HEK293 (cell line): ENCODE measurements around the gene RNF19B.
"Not testable (repeated sequence)": the region's sequence is repeated elsewhere in the genome, so short reads cannot be mapped to it uniquely, and the experiment has no call there.

Source experiments
- KLF10 ChIP-seq: fragments of 450-650 bp; IDR thresholded peaks from 2 replicates; pipeline ENCODE4 v1.5.1; 2018; ENCODE audit warnings: missing biosample characterization, mild to moderate bottlenecking, missing genetic modification characterization
- MZF1 ChIP-seq: fragments of 450-650 bp; formaldehyde crosslinking; IDR thresholded peaks from 2 replicates; pipeline ENCODE4 v1.5.1; 2017; ENCODE audit warnings: missing biosample characterization, missing genetic modification characterization, borderline replicate concordance
- TCF7L2 ChIP-seq: IDR thresholded peaks from 2 replicates; pipeline ENCODE4 v1.6.1; 2011; ENCODE audit warnings: low read depth, mild to moderate bottlenecking, inconsistent platforms, low read length, moderate library complexity, borderline replicate concordance
- ZEB2 ChIP-seq: fragments of 450-650 bp; formaldehyde crosslinking; IDR thresholded peaks from 2 replicates; pipeline ENCODE4 v1.5.1; 2016; ENCODE audit warnings: missing biosample characterization, missing genetic modification characterization
- ZNF140 ChIP-seq: fragments of 450-650 bp; formaldehyde crosslinking; IDR thresholded peaks from 2 replicates; pipeline ENCODE4 v1.5.1; 2016; ENCODE audit warnings: missing biosample characterization, missing genetic modification characterization
- ZNF175 ChIP-seq: fragments of 450-650 bp; formaldehyde crosslinking; IDR thresholded peaks from 2 replicates; pipeline ENCODE4 v1.5.1; 2016; ENCODE audit warnings: missing biosample characterization, missing genetic modification characterization
- ZNF184 ChIP-seq: fragments of 450-650 bp; IDR thresholded peaks from 2 replicates; pipeline ENCODE4 v1.5.1; 2018; ENCODE audit warnings: missing biosample characterization, mild to moderate bottlenecking, missing genetic modification characterization
- ZNF211 ChIP-seq: fragments of 450-650 bp; formaldehyde crosslinking; IDR thresholded peaks from 2 replicates; pipeline ENCODE4 v1.5.1; 2016; ENCODE audit warnings: low read depth, missing biosample characterization, missing genetic modification characterization
- ZNF274 ChIP-seq, 2 experiments: fragments of 200-500 bp in 1 of 2; fragments of 450-650 bp in 1 of 2; sonication (Bioruptor generic) in 1 of 2; formaldehyde crosslinking in 1 of 2; IDR thresholded peaks; 2 replicates each; pipeline versions ENCODE4 v1.5.1 to v1.6.1; 2014 to 2016; ENCODE audit warnings: borderline replicate concordance in 1 of 2, inconsistent platforms in 1 of 2, low read length in 1 of 2, missing biosample characterization in 1 of 2, missing genetic modification characterization in 1 of 2
- TF ChIP-seq, protein P1 (sequence below): fragments of 450-650 bp; formaldehyde crosslinking; IDR thresholded peaks from 2 replicates; pipeline ENCODE4 v1.5.1; 2016; ENCODE audit warnings: missing biosample characterization, missing genetic modification characterization
- TF ChIP-seq, protein P2 (sequence below): fragments of 450-650 bp; formaldehyde crosslinking; IDR thresholded peaks from 2 replicates; pipeline ENCODE4 v1.5.1; 2016; ENCODE audit warnings: missing biosample characterization, missing genetic modification characterization
- TF ChIP-seq, protein P3 (sequence below): fragments of 450-650 bp; formaldehyde crosslinking; IDR thresholded peaks from 2 replicates; pipeline ENCODE4 v1.5.1; 2016; ENCODE audit warnings: missing biosample characterization, missing genetic modification characterization

DNA sequence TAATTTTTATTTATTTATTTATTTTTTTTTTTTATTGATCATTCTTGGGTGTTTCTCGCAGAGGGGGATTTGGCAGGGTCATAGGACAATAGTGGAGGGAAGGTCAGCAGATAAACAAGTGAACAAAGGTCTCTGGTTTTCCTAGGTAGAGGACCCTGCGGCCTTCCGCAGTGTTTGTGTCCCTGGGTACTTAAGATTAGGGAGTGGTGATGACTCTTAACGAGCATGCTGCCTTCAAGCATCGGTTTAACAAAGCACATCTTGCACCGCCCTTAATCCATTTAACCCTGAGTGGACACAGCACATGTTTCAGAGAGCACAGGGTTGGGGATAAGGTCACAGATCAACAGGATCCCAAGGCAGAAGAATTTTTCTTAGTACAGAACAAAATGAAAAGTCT lies 8.8 kb upstream of the RNF19B start:
- TF ChIP-seq ZNF211 (tag by site-specific recombination); ZNF140 (tag by site-specific recombination); TCF7L2; KLF10; ZNF175 (tag by site-specific recombination); ZNF184 (tag by site-specific recombination); MZF1; ZNF274 (IDR thresholded peaks at IDR 0.05; ENCODE audit: low read length); ZNF274 (tag by site-specific recombination; IDR thresholded peaks at IDR 0.05; ENCODE audit: borderline replicate concordance); ZEB2 (tag by site-specific recombination): not testable (repeated sequence)
- TF ChIP-seq, protein P1, sequence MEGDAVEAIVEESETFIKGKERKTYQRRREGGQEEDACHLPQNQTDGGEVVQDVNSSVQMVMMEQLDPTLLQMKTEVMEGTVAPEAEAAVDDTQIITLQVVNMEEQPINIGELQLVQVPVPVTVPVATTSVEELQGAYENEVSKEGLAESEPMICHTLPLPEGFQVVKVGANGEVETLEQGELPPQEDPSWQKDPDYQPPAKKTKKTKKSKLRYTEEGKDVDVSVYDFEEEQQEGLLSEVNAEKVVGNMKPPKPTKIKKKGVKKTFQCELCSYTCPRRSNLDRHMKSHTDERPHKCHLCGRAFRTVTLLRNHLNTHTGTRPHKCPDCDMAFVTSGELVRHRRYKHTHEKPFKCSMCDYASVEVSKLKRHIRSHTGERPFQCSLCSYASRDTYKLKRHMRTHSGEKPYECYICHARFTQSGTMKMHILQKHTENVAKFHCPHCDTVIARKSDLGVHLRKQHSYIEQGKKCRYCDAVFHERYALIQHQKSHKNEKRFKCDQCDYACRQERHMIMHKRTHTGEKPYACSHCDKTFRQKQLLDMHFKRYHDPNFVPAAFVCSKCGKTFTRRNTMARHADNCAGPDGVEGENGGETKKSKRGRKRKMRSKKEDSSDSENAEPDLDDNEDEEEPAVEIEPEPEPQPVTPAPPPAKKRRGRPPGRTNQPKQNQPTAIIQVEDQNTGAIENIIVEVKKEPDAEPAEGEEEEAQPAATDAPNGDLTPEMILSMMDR (tag by site-specific recombination), result not testable (repeated sequence)
- TF ChIP-seq, protein P2, sequence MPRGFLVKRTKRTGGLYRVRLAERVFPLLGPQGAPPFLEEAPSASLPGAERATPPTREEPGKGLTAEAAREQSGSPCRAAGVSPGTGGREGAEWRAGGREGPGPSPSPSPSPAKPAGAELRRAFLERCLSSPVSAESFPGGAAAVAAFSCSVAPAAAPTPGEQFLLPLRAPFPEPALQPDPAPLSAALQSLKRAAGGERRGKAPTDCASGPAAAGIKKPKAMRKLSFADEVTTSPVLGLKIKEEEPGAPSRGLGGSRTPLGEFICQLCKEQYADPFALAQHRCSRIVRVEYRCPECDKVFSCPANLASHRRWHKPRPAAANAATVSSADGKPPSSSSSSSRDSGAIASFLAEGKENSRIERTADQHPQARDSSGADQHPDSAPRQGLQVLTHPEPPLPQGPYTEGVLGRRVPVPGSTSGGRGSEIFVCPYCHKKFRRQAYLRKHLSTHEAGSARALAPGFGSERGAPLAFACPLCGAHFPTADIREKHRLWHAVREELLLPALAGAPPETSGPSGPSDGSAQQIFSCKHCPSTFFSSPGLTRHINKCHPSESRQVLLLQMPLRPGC (tag by site-specific recombination), result not testable (repeated sequence)
- TF ChIP-seq, protein P3, sequence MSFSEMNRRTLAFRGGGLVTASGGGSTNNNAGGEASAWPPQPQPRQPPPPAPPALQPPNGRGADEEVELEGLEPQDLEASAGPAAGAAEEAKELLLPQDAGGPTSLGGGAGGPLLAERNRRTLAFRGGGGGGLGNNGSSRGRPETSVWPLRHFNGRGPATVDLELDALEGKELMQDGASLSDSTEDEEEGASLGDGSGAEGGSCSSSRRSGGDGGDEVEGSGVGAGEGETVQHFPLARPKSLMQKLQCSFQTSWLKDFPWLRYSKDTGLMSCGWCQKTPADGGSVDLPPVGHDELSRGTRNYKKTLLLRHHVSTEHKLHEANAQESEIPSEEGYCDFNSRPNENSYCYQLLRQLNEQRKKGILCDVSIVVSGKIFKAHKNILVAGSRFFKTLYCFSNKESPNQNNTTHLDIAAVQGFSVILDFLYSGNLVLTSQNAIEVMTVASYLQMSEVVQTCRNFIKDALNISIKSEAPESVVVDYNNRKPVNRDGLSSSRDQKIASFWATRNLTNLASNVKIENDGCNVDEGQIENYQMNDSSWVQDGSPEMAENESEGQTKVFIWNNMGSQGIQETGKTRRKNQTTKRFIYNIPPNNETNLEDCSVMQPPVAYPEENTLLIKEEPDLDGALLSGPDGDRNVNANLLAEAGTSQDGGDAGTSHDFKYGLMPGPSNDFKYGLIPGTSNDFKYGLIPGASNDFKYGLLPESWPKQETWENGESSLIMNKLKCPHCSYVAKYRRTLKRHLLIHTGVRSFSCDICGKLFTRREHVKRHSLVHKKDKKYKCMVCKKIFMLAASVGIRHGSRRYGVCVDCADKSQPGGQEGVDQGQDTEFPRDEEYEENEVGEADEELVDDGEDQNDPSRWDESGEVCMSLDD (tag by site-specific recombination), result not testable (repeated sequence)
